Fibroblast of mammary gland (primary cell): ENCODE measurements around the gene LGALSL.
A peak's percentile ranks its signal among the peaks of the same experiment; 100 is the strongest.

ENCODE experiments used
- DNase-seq: peaks from one replicate; pipeline ENCODE4 v3.0.0-alpha.2; 2010; ENCODE audit warnings: low read depth
- H3K4me3 ChIP-seq: 2 replicates; pipeline ENCODE4 v1.5.1; 2011; ENCODE audit warnings: low read depth, mild to moderate bottlenecking, low read length, moderate library complexity; ENCODE audit not compliant: control insufficient read depth
- CTCF ChIP-seq: conservative IDR thresholded peaks from 2 replicates; pipeline ENCODE4 v1.5.1; 2011; ENCODE audit warnings: low read depth, low read length, inconsistent platforms; ENCODE audit not compliant: control insufficient read depth, insufficient read depth

LGALSL gene

DNA sequence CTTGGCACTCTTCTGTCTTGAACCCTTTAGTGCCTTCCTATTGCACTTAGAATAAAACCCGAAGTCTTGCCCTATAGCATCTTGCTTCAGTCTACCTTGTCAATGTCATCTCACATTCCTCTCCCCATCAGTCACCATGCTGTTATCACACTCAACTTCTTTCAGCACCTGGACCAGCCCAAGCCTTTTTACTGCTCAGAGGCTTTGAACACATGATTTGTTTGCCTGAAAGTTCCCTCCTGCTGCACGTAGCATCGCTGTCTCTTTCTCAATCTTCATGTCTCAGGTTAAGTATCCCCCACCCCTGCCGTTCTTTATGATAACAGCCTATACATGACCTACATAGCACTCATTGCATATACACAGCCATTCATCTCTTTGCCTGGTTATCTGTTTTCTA is 41.3 kb upstream of the LGALSL start:
- DNase-seq = no peak

GRCh38 chr2:64414736-64415435 is 39.1 kb upstream of the LGALSL start:
- no peak for DNase-seq
- no peak overlapping the region for H3K4me3 ChIP-seq
- TF ChIP-seq CTCF = no peak

More for the DNA sequence above, 41.3 kb upstream of the LGALSL start:
- H3K4me3 ChIP-seq = no peak overlapping the region
- no peak for TF ChIP-seq CTCF

- DNase-seq = no peak
- TF ChIP-seq CTCF = no peak
- no peak overlapping the region for H3K4me3 ChIP-seq
Measured at GRCh38 chr2:64417624-64418023, 36.3 kb upstream of the LGALSL start.

DNA sequence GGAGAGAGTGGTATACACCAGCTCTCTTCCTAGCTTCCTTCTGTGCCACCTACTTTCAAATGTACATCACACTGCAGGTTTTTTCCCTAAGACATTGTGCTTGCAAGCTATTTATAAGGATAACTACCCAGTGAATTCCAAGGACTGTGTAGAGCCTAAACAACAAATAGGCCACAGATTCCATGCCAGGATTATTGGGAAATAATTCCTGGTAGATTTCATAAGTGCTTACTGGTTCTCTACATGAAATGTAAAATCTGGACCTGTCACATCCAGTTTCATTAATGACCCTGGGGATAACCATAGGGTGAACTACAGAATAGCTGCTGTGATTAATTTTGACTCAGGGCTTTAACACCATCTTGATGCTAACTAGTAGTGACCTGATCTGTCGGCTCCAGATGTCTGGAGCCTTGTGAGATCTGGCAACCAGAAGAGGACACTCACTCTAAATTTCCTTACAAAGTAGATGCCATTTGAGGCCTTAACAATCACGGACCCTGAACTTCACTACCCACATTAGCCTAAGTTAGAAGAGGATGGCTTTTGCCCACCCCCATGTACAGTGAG is 34.3 kb upstream of the LGALSL start:
- TF ChIP-seq CTCF = no peak
- DNase-seq = peak; percentile 31
- H3K4me3 ChIP-seq = no peak overlapping the region

- no peak overlapping the region for H3K4me3 ChIP-seq
- TF ChIP-seq CTCF = no peak
- DNase-seq = no peak
Measured at GRCh38 chr2:64420677-64421076, 33.3 kb upstream of the LGALSL start.

DNA sequence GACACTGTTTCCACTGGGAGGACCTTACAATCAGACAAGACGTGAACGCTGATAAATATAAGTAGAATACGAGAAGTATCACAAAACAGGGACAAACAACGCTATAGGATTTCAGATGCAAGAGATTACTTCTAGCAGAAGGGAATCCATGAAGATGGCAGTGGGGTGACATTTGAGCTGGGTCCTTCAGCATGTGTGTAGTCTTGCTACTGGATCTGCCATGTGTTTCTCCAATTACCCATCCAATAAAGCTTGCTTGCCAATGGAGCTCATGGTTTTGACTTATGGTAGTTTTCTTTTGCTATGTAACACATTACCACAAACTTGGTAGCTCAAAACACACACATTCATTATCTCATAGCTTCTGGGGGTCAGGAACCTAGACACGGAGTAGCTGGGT is 32.8 kb upstream of the LGALSL start:
- no peak overlapping the region for H3K4me3 ChIP-seq
- no peak for DNase-seq
- TF ChIP-seq CTCF = no peak
